Heart right ventricle (tissue), 16 donors: ENCODE data around the gene VCP. TPM values are rescaled to one million over a fixed set of nuclear protein-coding genes. Genes with fewer than 3 reads are reported as not detected.
A peak's percentile ranks its signal among the peaks of the same experiment; 100 is the strongest.

ENCODE experiments used
- ATAC-seq, 8 donors: fragments of 200-7000 bp; cut with Tn5 transposase; one replicate each; pipeline ENCODE4 v1.9.1; 2020; ENCODE audit warnings: mild to moderate bottlenecking in 8 of 8, moderate library complexity in 8 of 8, moderate number of reproducible peaks in 1 of 8
- DNase-seq, 2 donors: peaks; one replicate each; pipeline ENCODE4 v3.0.0-alpha.2; 2020
- H3K27ac ChIP-seq, 10 donors: fragments of 200-600 bp; sonication (generic) in 2 of 10; one replicate each; pipeline versions ENCODE4 v1.5.0 to v1.8.0; 2020 to 2022; ENCODE audit warnings: mild to moderate bottlenecking in 3 of 10
- H3K27me3 ChIP-seq, 7 donors: fragments of 200-600 bp; one replicate each; pipeline ENCODE4 v1.8.0; 2021 to 2022; ENCODE audit warnings: mild to moderate bottlenecking in 2 of 7
- H3K36me3 ChIP-seq, 9 donors: fragments of 200-600 bp; sonication (generic) in 1 of 9; one replicate each; pipeline versions ENCODE4 v1.5.0 to v1.8.0; 2020 to 2022; ENCODE audit warnings: mild to moderate bottlenecking in 2 of 9
- H3K4me1 ChIP-seq, 9 donors: fragments of 200-600 bp; sonication (generic) in 1 of 9; one replicate each; pipeline versions ENCODE4 v1.5.0 to v1.8.0; 2020 to 2022; ENCODE audit warnings: mild to moderate bottlenecking in 4 of 9
- H3K4me3 ChIP-seq, 10 donors: fragments of 200-600 bp; sonication (generic) in 2 of 10; one replicate each; pipeline versions ENCODE4 v1.5.0 to v1.8.0; 2020 to 2022; ENCODE audit warnings: mild to moderate bottlenecking in 7 of 10, moderate library complexity in 2 of 10
- H3K9me3 ChIP-seq, 11 donors: fragments of 200-600 bp in 10 of 11; sonication (generic) in 2 of 11; one replicate each; pipeline versions ENCODE4 v1.5.0 to v1.8.0; 2013 to 2022; ENCODE audit warnings: mild to moderate bottlenecking in 2 of 11, control low read depth in 1 of 11, moderate library complexity in 1 of 11
- CTCF ChIP-seq, 9 donors: fragments of 200-600 bp; sonication (generic) in 2 of 9; IDR thresholded peaks; one replicate each; pipeline versions ENCODE4 v1.5.0 to v1.8.0; 2021 to 2022; ENCODE audit warnings: antibody characterized with exemption in 9 of 9, mild to moderate bottlenecking in 5 of 9, moderate library complexity in 1 of 9
- WGBS, 2 donors: extraction: QIAGEN DNeasy Blood & Tissue Kit; methylation state at CpG; one replicate each; pipeline ENCODE4 v1.1.7; 2013; ENCODE audit warnings: inconsistent platforms in 1 of 2; 5-methylcytosine and 5-hydroxymethylcytosine counted together
- intact Hi-C, 10 donors: fragments of 100-400 bp; cut with DNase I; formaldehyde crosslinking; loops; one replicate each; pipeline versions ENCODE4 v1.11.1 to v1.14.2; 2022
- polyA plus RNA-seq, 2 donors: library from polyadenylated mRNA; stranded (reverse); fragments of 200-250 nt; gene quantifications; one replicate each; pipeline ENCODE4 v1.2.3, GENCODE V29; 2013
- total RNA-seq, 10 donors: library from RNA; stranded (reverse); fragmentation: NEBNext Ultra II Directional in 3 of 10; extraction: Animal tissue kit (Norgen Biotek cat#: 25700) in 3 of 10; gene quantifications; one replicate each; pipeline versions ENCODE4 v1.2.1 to v1.2.4, GENCODE V29; 2021 to 2023
- donor health status: Arrhythmogenic right ventricular cardiomyopathy.
- donor health status: ischemic (EF 13 %, LVEDD 7.1; RV severe dilation, severe dysfunction).
- donor health status: healthy with polysubstance abuse.
- donor health status: DM: no; HTN: yes; CAD: no.
- donor health status: DM: no; HTN: no; CAD: no.
- donor health status: ischemic (EF 25% LVEDD 6.9; RV normal size, moderate dysfunction).
- donor health status: ischemic (EF 25% LVEDD 5.7; RV mildly dilated, moderate dysfunction).
- donor health status: healthy.
- donor health status: DM: yes; HTN: yes; CAD: no.
- donor health status: Ischemic cardiomyopathy.
- donor health status: ischemic (EF 35%, LVEDD 5.7; RV mildly dilated, moderate dysfunction).
- donor health status: nonischemic (EF 11% LVEDD 7.7; RV severe dilation, severe dysfunction).
- donor health status: DM: yes; HTN: yes; CAD: no.
- donor health status: PGD.
- donor health status: ischemic (EF 29% LVEDD 5.4; RV normal size, mild dysfunction).
- donor health status: nonischemic (EF 23%, LVEDD 6.1; RV moderate dilation, normal function).

Gene VCP
- total and polyA plus RNA-seq, 12 donors = 69.9 to 385 (median 287) TPM

- TF ChIP-seq CTCF (IDR thresholded peaks at IDR 0.05) = no peak
- peaks cover 0 to 15% (median 7%) of the 10 kb centered on the region in 9 donors for H3K4me1 ChIP-seq
- peaks cover 0 to 99% (median 34%) of the 10 kb centered on the region in 9 donors for H3K36me3 ChIP-seq
- H3K27ac ChIP-seq = no peak overlapping the region
- WGBS, 2 donors = 93 to 96% methylated on average over 6 of the region's 6 CpGs
- no peaks in the 10 kb centered on the region for H3K27me3 ChIP-seq
- no peaks in the 10 kb centered on the region for H3K9me3 ChIP-seq
- no peak for ATAC-seq
- no peak overlapping the region for H3K4me3 ChIP-seq
- intact Hi-C loops = loop anchor here in 2 of 10 donors (10.0 kb wide), 1 partner anchor 144 kb away; no protein-coding TSS in a partner anchor
- DNase-seq = no peak
Measured at GRCh38 chr9:35048511-35048910, 23.9 kb downstream of the VCP start.

- WGBS, 2 donors = 77 to 83% methylated on average over 3 of the region's 3 CpGs
- no peak for DNase-seq
- Histone ChIP-seq H3K36me3 (peaks cover 0 to 91% (median 12%) of the 10 kb centered on the region in 9 donors), H3K9me3 (no peaks in the 10 kb centered on the region), H3K27ac (no peak overlapping the region), H3K4me3 (no peak overlapping the region), H3K4me1 (peaks cover 0 to 6% (median 0%) of the 10 kb centered on the region in 9 donors), H3K27me3 (no peaks in the 10 kb centered on the region)
- intact Hi-C loops = loop anchor here in 2 of 10 donors (10.0 kb wide), 1 partner anchor 139 kb away; no protein-coding TSS in a partner anchor
- TF ChIP-seq CTCF (IDR thresholded peaks at IDR 0.05) = no peak
- no peak for ATAC-seq
Measured at GRCh38 chr9:35044071-35044470, 28.4 kb downstream of the VCP start.

- Histone ChIP-seq H3K27me3 (no peaks in the 10 kb centered on the region), H3K4me3 (no peak overlapping the region), H3K4me1 (peaks cover 0 to 6% (median 0%) of the 10 kb centered on the region in 9 donors), H3K9me3 (no peaks in the 10 kb centered on the region), H3K27ac (no peak overlapping the region), H3K36me3 (peaks cover 0 to 89% (median 12%) of the 10 kb centered on the region in 9 donors)
- no peak for ATAC-seq
- WGBS, 2 donors = 91 to 92% methylated on average over 6 of the region's 6 CpGs
- no peak for TF ChIP-seq CTCF (IDR thresholded peaks at IDR 0.05)
- intact Hi-C loops = loop anchor here in 2 of 10 donors (10.0 kb wide), 1 partner anchor 138 kb away; no protein-coding TSS in a partner anchor
- no peak for DNase-seq
Measured at GRCh38 chr9:35042891-35043545, 29.4 kb downstream of the VCP start.

GRCh38 chr9:35042081-35042604 lies 30.3 kb downstream of the VCP start:
- intact Hi-C loops = loop anchor here in 2 of 10 donors (10.0 kb wide), 1 partner anchor 137 kb away; no protein-coding TSS in a partner anchor

More at GRCh38 chr9:35042081-35042604, 30.3 kb downstream of the VCP start:
- H3K27me3 ChIP-seq = no peaks in the 10 kb centered on the region
- H3K36me3 ChIP-seq = peaks cover 0 to 83% (median 7%) of the 10 kb centered on the region in 9 donors
- H3K4me1 ChIP-seq = peaks cover 0 to 6% (median 0%) of the 10 kb centered on the region in 9 donors
- WGBS, 2 donors = 83 to 86% methylated on average over 3 of the region's 3 CpGs
- no peak overlapping the region for H3K27ac ChIP-seq
- no peak for TF ChIP-seq CTCF (IDR thresholded peaks at IDR 0.05)
- DNase-seq (no peak), ATAC-seq (peak in 1 of 8 donors; percentile 14)
- H3K4me3 ChIP-seq = no peak overlapping the region
- H3K9me3 ChIP-seq = no peaks in the 10 kb centered on the region
